Kidney (tissue), 14 donors: ENCODE data around the gene RAMACL. TPM values are rescaled to one million over a fixed set of nuclear protein-coding genes. Genes with fewer than 3 reads are reported as not detected.

Experiments used
- DNase-seq, 5 donors: peaks; one replicate each; pipeline ENCODE4 v3.0.0-alpha.2; 2013 to 2020
- FAIRE-seq: peaks from 2 replicates; lab custom pipeline; 2012; peaks lifted over from hg19 to GRCh38; lab: Jason Lieb, UNC
- H3K27ac ChIP-seq, 2 donors: one replicate each; pipeline ENCODE4 v1.7.0; 2013; ENCODE audit warnings: low read depth in 2 of 2, low read length in 2 of 2, inconsistent platforms in 1 of 2
- H3K27me3 ChIP-seq: one replicate; pipeline ENCODE4 v1.7.1; 2013; ENCODE audit warnings: low read length, inconsistent platforms; ENCODE audit not compliant: control insufficient read depth, insufficient read depth
- H3K36me3 ChIP-seq, 3 donors: one replicate each; pipeline versions ENCODE4 v1.7.0 to v1.7.1; 2013; ENCODE audit warnings: low read length in 3 of 3, control low read depth in 1 of 3, inconsistent platforms in 1 of 3; ENCODE audit not compliant: insufficient read depth in 3 of 3, control insufficient read depth in 2 of 3
- H3K4me1 ChIP-seq, 3 donors: one replicate each; pipeline versions ENCODE4 v1.7.0 to v1.7.1; 2013; ENCODE audit warnings: low read length in 3 of 3, inconsistent platforms in 1 of 3, low read depth in 1 of 3; ENCODE audit not compliant: control insufficient read depth in 2 of 3, insufficient read depth in 2 of 3
- H3K4me3 ChIP-seq, 3 donors: one replicate each; pipeline versions ENCODE4 v1.7.0 to v1.8.1; 2013; ENCODE audit warnings: low read length in 3 of 3, control low read depth in 1 of 3, inconsistent platforms in 1 of 3
- H3K9ac ChIP-seq, 3 donors: one replicate each; pipeline versions ENCODE4 v1.7.0 to v1.7.1; 2013; ENCODE audit warnings: low read length in 3 of 3, control low read depth in 1 of 3, inconsistent platforms in 1 of 3
- H3K9me3 ChIP-seq, 3 donors: one replicate each; pipeline versions ENCODE4 v1.7.0 to v1.7.1; 2013; ENCODE audit warnings: low read length in 3 of 3, control low read depth in 1 of 3, inconsistent platforms in 1 of 3; ENCODE audit not compliant: control insufficient read depth in 2 of 3, insufficient read depth in 1 of 3
- CTCF ChIP-seq: IDR thresholded peaks from 3 replicates; pipeline ENCODE4 v1.5.1; 2012; ENCODE audit warnings: mild to moderate bottlenecking, moderate library complexity, borderline replicate concordance; ENCODE audit not compliant: insufficient read depth; ENCODE audit errors: extremely low read depth
- intact Hi-C: fragments of 100-400 bp; cut with DNase I; formaldehyde crosslinking; loops from one replicate; pipeline ENCODE4 v1.11.1; 2022
- polyA plus RNA-seq: library from polyadenylated mRNA; stranded (reverse); fragments of 350-450 nt; fragmentation: Illumina TruSeq; extraction: RNeasy Lipid Tissue Mini Kit (QIAGEN cat#74804); gene quantifications from one replicate; pipeline ENCODE4 v1.2.3, GENCODE V29; 2014; ENCODE audit warnings: low read depth, low replicate concordance; ENCODE audit not compliant: insufficient read depth
- total RNA-seq: library from RNA; stranded (reverse); fragmentation: NEBNext Ultra II Directional; extraction: Animal tissue kit (Norgen Biotek cat#: 25700); gene quantifications from one replicate; pipeline ENCODE4 v1.2.1, GENCODE V29; 2021
- donor health status: control.
- donor health status: control.
- donor health status: control.
- donor health status: control.
- donor health status: control.
- donor health status: DM: yes; HTN: yes; CAD: no.
- donor health status: Normal renal cell carcinoma (clear cell type).

The RAMACL gene
- total and polyA plus RNA-seq, 2 donors from 2014 or later, result 1.9 TPM; not detected in 1

- Histone ChIP-seq H3K27me3 (no peaks in the 10 kb centered on the region), H3K4me3 (peak overlapping the region; percentile 62 to 80 (median 67)), H3K9me3 (no peaks in the 10 kb centered on the region), H3K36me3 (no peaks in the 10 kb centered on the region), H3K9ac (peak overlapping the region; percentile 15 to 75 (median 21)), H3K27ac (peak overlapping the region; percentile 26 to 70), H3K4me1 (peaks cover 8 to 14% (median 9%) of the 10 kb centered on the region in 3 donors)
- intact Hi-C loops, result no loop called here
- DNase-seq, result peak in 4 of 5 donors; percentile 53 to 87 (median 81)
- no peak for FAIRE-seq
- TF ChIP-seq CTCF, result no peak
Measured at GRCh38 chr6:166626177-166627032, 39.9 kb upstream of the RAMACL start.

- peak overlapping the region in 1 of 3 donors; percentile 80 for H3K4me3 ChIP-seq
- peaks cover 8 to 21% (median 13%) of the 10 kb centered on the region in 3 donors for H3K4me1 ChIP-seq
- H3K27ac ChIP-seq, result no peak overlapping the region
- H3K27me3 ChIP-seq, result no peaks in the 10 kb centered on the region
- no peaks in the 10 kb centered on the region for H3K9me3 ChIP-seq
- peak overlapping the region in 1 of 3 donors; percentile 75 for H3K9ac ChIP-seq
- no peaks in the 10 kb centered on the region for H3K36me3 ChIP-seq
- DNase-seq (peak in 1 of 5 donors; percentile 51), FAIRE-seq (no peak)
- no peak for TF ChIP-seq CTCF
- intact Hi-C loops, result no loop called here
Measured at GRCh38 chr6:166625356-166625755, 38.9 kb upstream of the RAMACL start.

GRCh38 chr6:166624275-166624674 is 37.8 kb upstream of the RAMACL start:
- H3K27ac ChIP-seq, result no peak overlapping the region
- no peak for DNase-seq
- FAIRE-seq, result no peak
- intact Hi-C loops, result no loop called here
- no peaks in the 10 kb centered on the region for H3K36me3 ChIP-seq
- no peak overlapping the region for H3K9ac ChIP-seq
- H3K4me3 ChIP-seq, result no peak overlapping the region
- TF ChIP-seq CTCF, result no peak
- no peaks in the 10 kb centered on the region for H3K9me3 ChIP-seq
- H3K4me1 ChIP-seq, result peaks cover 13 to 22% (median 19%) of the 10 kb centered on the region in 3 donors
- no peaks in the 10 kb centered on the region for H3K27me3 ChIP-seq
